ENCODE data around the gene PGLYRP2.

PGLYRP2 gene

GRCh38 chr19:15439821-15440641, 39.3 kb downstream of the PGLYRP2 start:
- no peak for DNase-seq (ENCODE audit: low read depth)

GRCh38 chr19:15439078-15439799, 40.1 kb downstream of the PGLYRP2 start:
- no peak for DNase-seq (ENCODE audit: low read depth)

GRCh38 chr19:15438577-15438976, 40.7 kb downstream of the PGLYRP2 start:
- DNase-seq (ENCODE audit: low read depth), result no peak

GRCh38 chr19:15438124-15438496, 41.2 kb downstream of the PGLYRP2 start:
- no peak for DNase-seq (ENCODE audit: low read depth)

- DNase-seq (ENCODE audit: low read depth), result peak; percentile 30
Measured at GRCh38 chr19:15437355-15438123, 41.8 kb downstream of the PGLYRP2 start.

GRCh38 chr19:15436826-15437110, 42.5 kb downstream of the PGLYRP2 start:
- no peak for DNase-seq (ENCODE audit: low read depth)

GRCh38 chr19:15436012-15436825, 43.1 kb downstream of the PGLYRP2 start:
- DNase-seq (ENCODE audit: low read depth), result no peak

DNA sequence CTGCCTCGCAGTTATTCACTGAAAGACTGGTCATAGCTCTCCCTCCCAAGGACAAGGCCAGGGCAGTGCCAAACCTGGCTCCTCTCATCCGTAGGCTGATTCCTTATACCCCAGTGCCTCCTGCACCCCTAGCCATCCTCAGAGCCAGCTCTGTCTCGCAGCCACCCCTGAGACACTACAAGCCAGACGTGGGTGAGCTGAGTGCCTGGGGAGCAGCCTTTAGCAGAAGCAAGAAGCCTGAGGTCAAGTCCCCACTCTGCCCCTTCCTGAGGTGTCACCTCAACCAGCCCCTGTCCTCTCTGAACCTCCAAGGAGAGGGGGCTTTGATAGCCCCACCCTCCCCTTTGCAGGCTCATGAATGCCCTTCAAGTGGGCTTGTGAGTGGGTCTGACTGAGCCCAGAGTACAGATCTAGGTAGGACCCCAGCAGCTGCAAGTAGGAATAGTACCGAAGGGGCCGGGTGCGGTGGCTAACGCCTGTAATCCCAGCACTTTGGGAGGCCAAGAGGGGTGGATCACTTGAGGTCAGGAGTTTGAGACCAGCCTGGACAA, 45.7 kb downstream of the PGLYRP2 start:
- no peak for DNase-seq (ENCODE audit: low read depth)

- DNase-seq (ENCODE audit: low read depth), result peak; percentile 89
Measured at GRCh38 chr19:15432629-15433518, 46.4 kb downstream of the PGLYRP2 start.

DNA sequence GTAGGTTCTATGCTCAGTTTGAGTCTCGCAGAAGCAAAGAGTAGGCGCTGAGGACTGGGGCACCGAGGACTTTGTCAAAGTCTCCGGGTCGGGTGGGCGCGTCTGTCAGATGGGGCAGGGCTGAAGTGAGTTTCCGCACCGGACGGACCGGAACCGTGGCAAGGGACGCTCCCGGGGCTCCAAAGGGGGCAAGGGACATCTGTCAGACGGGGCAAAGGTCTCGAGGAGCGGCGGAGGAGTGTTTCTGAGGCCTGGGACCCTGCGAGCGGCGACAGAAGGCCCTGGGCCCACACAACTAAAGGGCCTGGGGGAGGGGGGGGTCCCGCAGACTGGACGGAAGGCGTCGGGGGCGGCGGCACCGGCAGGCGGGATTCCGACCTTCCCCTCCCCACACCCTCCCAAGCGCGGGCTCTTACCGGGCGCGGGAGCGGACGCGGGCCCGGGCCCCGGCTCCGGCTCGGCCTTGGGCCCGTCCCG, 47.2 kb downstream of the PGLYRP2 start:
- no peak for DNase-seq (ENCODE audit: low read depth)

GRCh38 chr19:15431396-15432017, 47.8 kb downstream of the PGLYRP2 start:
- no peak for DNase-seq (ENCODE audit: low read depth)

GRCh38 chr19:15430526-15431120, 48.7 kb downstream of the PGLYRP2 start:
- DNase-seq (ENCODE audit: low read depth), result no peak

- no peak for DNase-seq (ENCODE audit: low read depth)
Measured at GRCh38 chr19:15429825-15430467, 49.4 kb downstream of the PGLYRP2 start.

DNA sequence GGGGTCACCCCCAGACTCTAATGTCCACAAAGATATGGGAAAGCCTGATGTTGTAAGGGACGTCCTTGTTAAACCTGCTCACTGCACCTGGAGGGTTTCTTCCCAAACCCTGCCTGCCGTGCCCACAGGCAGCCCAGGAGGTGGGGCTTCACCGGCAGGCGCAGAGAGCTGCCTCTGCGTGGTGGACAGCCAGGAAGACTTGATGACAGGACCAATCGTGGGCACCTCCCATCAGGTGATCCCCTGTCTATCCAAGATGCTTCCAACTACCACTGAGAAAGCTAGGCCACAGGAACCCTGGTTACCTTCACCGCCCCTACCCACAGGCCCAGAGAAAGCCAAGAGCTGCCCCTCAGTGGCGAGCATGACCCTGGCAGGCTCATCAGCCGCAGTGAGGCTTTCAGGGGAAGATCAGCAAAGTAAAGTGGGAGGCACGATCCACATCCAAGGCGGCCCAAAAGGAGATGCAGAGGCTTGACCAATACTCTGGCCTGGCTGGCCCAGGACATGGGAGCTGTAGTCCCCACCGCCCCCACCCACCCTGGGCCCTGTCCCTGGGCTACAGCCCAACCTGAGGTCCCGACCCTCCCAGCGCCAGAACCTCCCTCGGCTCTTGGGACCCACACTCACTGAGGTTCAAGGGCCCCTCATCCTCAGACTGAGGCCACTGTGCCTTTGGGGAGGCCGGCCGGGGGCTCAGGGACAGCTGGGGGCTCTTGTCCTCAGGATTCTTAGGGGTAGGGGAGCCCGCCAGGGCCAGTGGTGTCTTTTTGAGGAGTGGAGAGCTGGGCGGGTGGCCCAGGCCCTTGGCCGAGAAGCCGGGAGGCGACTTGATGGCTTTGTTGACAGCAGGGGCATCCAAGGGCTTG, 50.1 kb downstream of the PGLYRP2 start:
- no peak for DNase-seq (ENCODE audit: low read depth)

DNA sequence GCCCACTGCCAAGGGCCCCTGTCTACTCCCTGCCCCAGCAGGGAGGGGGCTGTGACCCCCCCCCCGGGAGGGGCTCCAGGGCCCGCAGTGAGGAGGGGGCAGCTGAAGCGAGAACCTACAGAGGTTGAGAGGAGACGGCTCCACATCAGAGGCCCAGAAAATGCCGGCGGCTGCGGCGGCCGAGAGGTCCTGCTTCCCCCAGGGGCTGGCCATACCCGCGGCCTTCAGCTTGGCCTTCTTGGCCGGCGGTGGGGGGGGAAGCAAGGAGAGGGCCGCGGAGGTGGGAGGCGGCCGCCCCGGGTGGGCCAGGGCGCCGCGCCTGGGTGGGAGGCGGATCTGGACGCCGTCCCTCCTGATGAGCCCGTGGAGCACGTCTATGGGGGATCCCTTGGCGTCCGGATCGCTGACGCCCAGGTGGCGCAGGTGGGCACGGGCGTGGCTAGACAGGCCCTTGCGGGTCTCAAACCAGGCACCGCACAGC, 51.3 kb downstream of the PGLYRP2 start:
- DNase-seq (ENCODE audit: low read depth), result no peak

DNA sequence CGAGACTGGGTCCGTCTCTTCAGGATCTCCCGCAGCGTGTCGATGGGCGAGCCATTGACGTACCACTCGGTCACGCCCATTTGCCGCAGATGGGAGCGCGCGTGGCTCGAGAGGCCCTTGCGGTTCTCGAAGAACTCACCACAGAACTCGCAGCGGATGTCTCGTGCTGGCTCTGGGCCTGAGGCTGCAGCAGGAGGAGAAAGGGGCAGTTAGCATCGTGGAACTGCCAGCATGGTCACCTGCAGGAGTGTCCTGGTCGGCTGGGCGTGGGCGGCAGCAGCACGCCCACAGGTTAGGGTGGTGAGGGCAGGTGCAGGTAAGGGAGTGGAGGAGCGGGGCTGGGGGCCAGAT, 52.0 kb downstream of the PGLYRP2 start:
- no peak for DNase-seq (ENCODE audit: low read depth)

DNA sequence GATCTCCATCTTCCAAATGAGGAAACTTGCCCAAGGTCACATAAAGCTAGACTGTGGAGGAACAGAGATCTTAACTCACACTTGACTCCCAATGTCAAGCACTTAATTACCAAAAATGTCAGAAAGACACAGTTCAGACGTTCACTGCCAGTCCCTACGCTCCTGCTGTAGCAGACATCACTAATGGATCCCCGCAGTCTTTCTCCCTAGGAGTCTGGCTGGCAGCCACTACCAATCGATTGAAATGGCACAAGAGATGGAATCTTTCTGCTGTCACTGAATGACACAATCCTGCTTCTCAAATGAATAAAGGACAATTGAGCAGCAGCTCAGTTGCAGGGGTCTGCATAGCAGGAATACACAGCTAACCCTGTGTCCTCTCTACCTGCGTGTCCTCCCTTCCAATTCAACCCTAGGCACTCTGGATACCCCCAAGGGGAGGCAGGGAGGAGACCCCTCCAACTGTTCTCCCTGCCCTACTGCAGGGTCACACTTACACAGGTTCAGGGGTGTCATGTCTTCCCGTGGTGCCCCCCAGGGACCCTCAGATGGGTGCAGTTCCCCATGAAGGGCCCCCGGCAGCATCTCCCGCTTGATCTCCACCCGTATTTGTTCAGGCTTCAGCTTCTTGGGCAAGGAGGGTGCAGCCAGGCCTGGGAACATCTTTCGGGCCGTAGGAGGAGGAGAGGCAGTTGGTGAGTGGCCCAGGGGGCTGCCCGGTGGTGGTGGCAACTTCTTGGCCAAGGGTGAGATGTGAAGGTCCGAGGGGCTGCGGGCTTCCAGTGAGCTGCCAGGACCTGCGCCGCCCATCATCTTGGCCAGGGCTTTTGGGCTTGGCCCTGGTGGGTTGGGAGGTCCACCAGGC, 52.6 kb downstream of the PGLYRP2 start:
- DNase-seq (ENCODE audit: low read depth), result no peak

Measured in EH (cell line).